NT2/D1 (cell line): Measurements from ENCODE around the gene TGFBR1.

ENCODE experiments used
- DNase-seq: peaks from one replicate; pipeline ENCODE4 v3.0.0-alpha.2; 2011; ENCODE audit warnings: low read depth, low spot score
- H3K27me3 ChIP-seq: 2 replicates; pipeline ENCODE4 v1.6.0; 2011; ENCODE audit warnings: mild to moderate bottlenecking; ENCODE audit not compliant: insufficient read length, insufficient read depth
- H3K36me3 ChIP-seq: 2 replicates; pipeline ENCODE4 v1.6.1; 2011; ENCODE audit warnings: mild to moderate bottlenecking, low read length, mixed read lengths; ENCODE audit not compliant: insufficient read depth, insufficient read length
- H3K4me1 ChIP-seq: 2 replicates; pipeline ENCODE4 v1.5.1; 2011; ENCODE audit not compliant: insufficient read depth, insufficient read length
- H3K4me3 ChIP-seq: 2 replicates; pipeline ENCODE4 v1.5.1; 2011; ENCODE audit warnings: low read depth; ENCODE audit not compliant: insufficient read length
- H3K9ac ChIP-seq: 2 replicates; pipeline ENCODE4 v1.6.0; 2011; ENCODE audit warnings: low read depth; ENCODE audit not compliant: insufficient read length
- H3K9me3 ChIP-seq: 2 replicates; pipeline ENCODE4 v1.5.1; 2011; ENCODE audit warnings: mild to moderate bottlenecking, low read length; ENCODE audit not compliant: insufficient read depth
- SUZ12 ChIP-seq: IDR thresholded peaks from 2 replicates; pipeline ENCODE4 v1.6.1; 2011; ENCODE audit not compliant: insufficient read length, insufficient read depth; ENCODE audit errors: extremely low read depth
- YY1 ChIP-seq: IDR thresholded peaks from 2 replicates; pipeline ENCODE4 v1.6.1; 2011; ENCODE audit not compliant: insufficient read length, insufficient read depth
- ZNF274 ChIP-seq: IDR thresholded peaks from 2 replicates; pipeline ENCODE4 v1.6.1; 2011; ENCODE audit warnings: mild to moderate bottlenecking, low read depth, low read length

The TGFBR1 gene

GRCh38 chr9:99060621-99061020 lies 44.3 kb upstream of the TGFBR1 start:
- no peaks in the 10 kb centered on the region for H3K9me3 ChIP-seq
- DNase-seq, result no peak
- no peaks in the 10 kb centered on the region for H3K36me3 ChIP-seq
- no peaks in the 10 kb centered on the region for H3K4me1 ChIP-seq
- no peak for TF ChIP-seq YY1
- TF ChIP-seq ZNF274, result no peak
- TF ChIP-seq SUZ12, result no peak
- H3K9ac ChIP-seq, result no peak overlapping the region
- no peak overlapping the region for H3K4me3 ChIP-seq
- H3K27me3 ChIP-seq, result peaks cover 2% of the 10 kb centered on the region

- H3K4me3 ChIP-seq, result no peak overlapping the region
- no peak for TF ChIP-seq SUZ12
- no peak for TF ChIP-seq ZNF274
- TF ChIP-seq YY1, result no peak
- no peak for DNase-seq
These were observed 42.4 kb upstream of the TGFBR1 start for GRCh38 chr9:99062549-99062948.

GRCh38 chr9:99063522-99063921 lies 41.4 kb upstream of the TGFBR1 start:
- H3K4me1 ChIP-seq, result no peaks in the 10 kb centered on the region
- H3K9ac ChIP-seq, result no peak overlapping the region
- no peak overlapping the region for H3K4me3 ChIP-seq
- no peaks in the 10 kb centered on the region for H3K9me3 ChIP-seq
- peaks cover 2% of the 10 kb centered on the region for H3K27me3 ChIP-seq
- TF ChIP-seq ZNF274 (no peak), SUZ12 (no peak), YY1 (no peak)
- no peak for DNase-seq
- no peaks in the 10 kb centered on the region for H3K36me3 ChIP-seq

More at GRCh38 chr9:99062549-99062948, 42.4 kb upstream of the TGFBR1 start:
- H3K9me3 ChIP-seq, result no peaks in the 10 kb centered on the region
- H3K27me3 ChIP-seq, result peaks cover 2% of the 10 kb centered on the region
- H3K9ac ChIP-seq, result no peak overlapping the region
- no peaks in the 10 kb centered on the region for H3K36me3 ChIP-seq
- no peaks in the 10 kb centered on the region for H3K4me1 ChIP-seq

- no peak for TF ChIP-seq SUZ12
- TF ChIP-seq YY1, result no peak
- TF ChIP-seq ZNF274, result no peak
- Histone ChIP-seq H3K36me3 (no peaks in the 10 kb centered on the region), H3K4me3 (no peak overlapping the region), H3K4me1 (no peaks in the 10 kb centered on the region), H3K9me3 (no peaks in the 10 kb centered on the region), H3K9ac (no peak overlapping the region), H3K27me3 (peaks cover 2% of the 10 kb centered on the region)
- DNase-seq, result no peak
These were observed 38.3 kb upstream of the TGFBR1 start for GRCh38 chr9:99066571-99066970.

- H3K9ac ChIP-seq, result no peak overlapping the region
- no peaks in the 10 kb centered on the region for H3K27me3 ChIP-seq
- no peaks in the 10 kb centered on the region for H3K36me3 ChIP-seq
- H3K9me3 ChIP-seq, result no peaks in the 10 kb centered on the region
- TF ChIP-seq ZNF274 (no peak), YY1 (no peak), SUZ12 (no peak)
- DNase-seq, result no peak
- H3K4me3 ChIP-seq, result no peak overlapping the region
- H3K4me1 ChIP-seq, result no peaks in the 10 kb centered on the region
These were observed 35.8 kb upstream of the TGFBR1 start for GRCh38 chr9:99069075-99069474.

GRCh38 chr9:99069546-99069945 lies 35.4 kb upstream of the TGFBR1 start:
- Histone ChIP-seq H3K9me3 (no peaks in the 10 kb centered on the region), H3K9ac (no peak overlapping the region), H3K4me3 (no peak overlapping the region), H3K27me3 (no peaks in the 10 kb centered on the region), H3K36me3 (no peaks in the 10 kb centered on the region), H3K4me1 (no peaks in the 10 kb centered on the region)
- no peak for DNase-seq
- TF ChIP-seq YY1 (no peak), ZNF274 (no peak), SUZ12 (no peak)

- no peak overlapping the region for H3K4me3 ChIP-seq
- H3K9me3 ChIP-seq, result no peaks in the 10 kb centered on the region
- TF ChIP-seq ZNF274 (no peak), SUZ12 (no peak), YY1 (no peak)
- H3K9ac ChIP-seq, result no peak overlapping the region
- H3K27me3 ChIP-seq, result no peaks in the 10 kb centered on the region
- H3K4me1 ChIP-seq, result no peaks in the 10 kb centered on the region
- no peak for DNase-seq
- no peaks in the 10 kb centered on the region for H3K36me3 ChIP-seq
These were observed 34.2 kb upstream of the TGFBR1 start for GRCh38 chr9:99070681-99071080.
